HG03378 (cell line): ENCODE measurements around the gene JMJD8.
"Not testable (repeated sequence)": the region's sequence is repeated elsewhere in the genome, so short reads cannot be mapped to it uniquely, and the experiment has no call there.

ENCODE experiments used
- ATAC-seq: cut with Tn5 transposase; IDR thresholded peaks from one replicate; pipeline ENCODE4 v1.9.1; 2021; ENCODE audit warnings: mild to moderate bottlenecking, moderate library complexity; ENCODE audit not compliant: unreplicated experiment

The JMJD8 gene

DNA sequence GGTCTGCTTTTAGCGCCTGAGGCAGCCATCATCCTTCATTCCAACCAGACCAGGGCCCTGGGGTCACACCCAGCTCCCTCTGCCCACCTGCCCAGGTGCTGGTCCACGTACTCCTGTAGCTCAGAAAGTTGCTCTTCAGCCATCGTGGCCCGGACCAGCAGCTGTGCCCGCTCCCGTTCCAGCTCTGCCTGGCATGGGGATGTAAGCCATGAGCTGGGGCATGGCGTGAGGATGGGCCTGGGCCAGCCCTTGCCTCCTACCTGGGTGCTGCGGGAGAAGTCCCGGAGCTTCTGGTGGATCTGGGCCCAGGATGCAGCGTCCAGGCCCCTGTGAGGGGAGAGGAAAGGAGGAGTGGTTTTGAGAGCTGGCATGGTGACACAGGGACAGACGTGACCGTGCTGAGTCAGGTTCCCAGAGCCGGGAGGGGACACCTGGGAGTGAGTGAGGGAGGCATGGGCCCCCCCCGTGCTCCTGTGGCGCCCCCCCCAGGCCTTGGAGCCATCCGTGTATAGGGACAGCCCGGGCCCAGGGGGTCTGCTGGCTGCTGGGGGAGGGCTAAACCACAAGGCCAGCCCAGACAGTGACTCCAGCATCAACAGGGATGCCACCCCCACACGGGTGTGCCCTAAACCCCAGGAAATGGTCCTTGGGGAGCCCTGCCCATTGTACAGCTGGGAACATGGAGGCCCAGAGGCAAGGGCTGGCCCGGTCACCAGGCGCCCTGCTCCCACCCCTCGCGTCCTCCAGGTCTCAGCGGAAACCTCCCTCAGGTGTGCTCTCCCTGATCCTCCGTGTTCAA is 38.9 kb upstream of the JMJD8 start:
- ATAC-seq, result no peak

DNA sequence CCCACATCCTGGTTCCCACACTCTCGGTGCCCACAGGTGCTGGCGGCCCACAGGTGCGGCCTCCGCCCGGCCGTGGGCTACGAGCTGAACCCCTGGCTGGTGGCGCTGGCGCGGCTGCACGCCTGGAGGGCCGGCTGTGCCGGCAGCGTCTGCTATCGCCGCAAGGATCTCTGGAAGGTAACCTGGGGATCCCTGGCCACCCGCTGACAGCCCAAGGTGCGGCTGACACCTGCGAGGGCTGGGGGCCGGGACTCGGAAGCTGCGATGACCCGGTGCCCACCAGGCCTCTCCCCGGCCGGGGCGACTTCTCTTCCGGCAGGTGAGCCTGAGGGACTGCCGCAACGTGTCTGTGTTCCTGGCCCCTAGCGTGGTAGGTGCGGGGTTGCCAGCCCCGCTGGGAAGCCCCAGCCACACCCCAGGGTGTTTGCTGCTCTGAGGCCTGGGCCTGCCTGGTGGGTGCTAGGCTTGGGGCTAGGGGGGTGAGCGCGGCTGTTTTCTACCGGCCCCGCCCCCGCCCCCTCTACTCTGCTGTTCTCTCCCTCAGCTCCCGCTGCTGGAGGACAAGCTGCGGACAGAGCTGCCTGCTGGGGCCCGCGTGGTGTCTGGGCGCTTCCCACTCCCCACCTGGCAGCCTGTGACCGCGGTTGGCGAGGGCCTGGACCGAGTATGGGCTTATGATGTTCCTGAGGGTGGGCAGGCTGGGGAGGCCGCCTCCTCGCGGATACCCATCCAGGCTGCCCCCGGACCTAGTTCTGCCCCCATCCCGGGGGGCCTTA is 37.8 kb upstream of the JMJD8 start:
- ATAC-seq, result no peak

GRCh38 chr16:720990-721764 is 37.0 kb upstream of the JMJD8 start, which contains the start of gene ANTKMT:
Gene ANTKMT, plus strand, starts transcription at chr16:721146. Its CDS starts 129 bp downstream, at chr16:721275.
- peak; percentile 33 for ATAC-seq

- peak; percentile 3 for ATAC-seq
Measured at GRCh38 chr16:720447-720989, 36.4 kb upstream of the JMJD8 start.

DNA sequence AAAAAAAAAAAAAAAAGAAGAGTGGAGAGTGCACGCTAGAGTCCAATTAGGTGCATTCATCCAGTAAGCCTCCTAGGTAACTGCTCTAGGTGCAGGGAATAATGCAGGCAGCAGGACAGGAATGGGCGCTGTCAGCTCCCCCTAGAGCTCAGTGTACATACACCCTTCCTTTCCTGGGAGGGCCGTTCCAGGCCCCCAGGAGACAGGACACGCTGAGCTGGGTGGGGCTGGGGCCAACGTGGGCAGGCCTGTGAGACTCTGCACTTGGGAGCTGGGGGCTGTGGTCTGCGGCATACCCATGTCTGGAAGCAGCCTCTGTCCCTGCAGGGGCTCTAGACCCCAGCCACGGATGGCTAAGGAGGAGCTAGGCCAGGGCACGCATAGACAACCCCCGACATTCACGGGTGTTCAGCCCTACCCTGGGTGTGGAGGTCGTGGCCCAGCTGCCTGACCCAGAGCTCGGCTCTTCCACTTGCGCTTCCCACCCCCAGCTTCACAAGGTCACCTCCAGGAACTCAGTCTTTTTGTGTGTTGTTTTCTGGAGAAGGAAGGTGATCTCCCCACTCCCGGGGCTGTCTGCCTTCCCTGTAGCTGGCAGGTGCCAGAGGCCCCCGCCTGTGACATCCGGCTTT is 35.8 kb upstream of the JMJD8 start:
- no peak for ATAC-seq

GRCh38 chr16:718922-719321 is 34.8 kb upstream of the JMJD8 start:
- ATAC-seq, result no peak

GRCh38 chr16:718389-718788 is 34.3 kb upstream of the JMJD8 start:
- ATAC-seq, result no peak

DNA sequence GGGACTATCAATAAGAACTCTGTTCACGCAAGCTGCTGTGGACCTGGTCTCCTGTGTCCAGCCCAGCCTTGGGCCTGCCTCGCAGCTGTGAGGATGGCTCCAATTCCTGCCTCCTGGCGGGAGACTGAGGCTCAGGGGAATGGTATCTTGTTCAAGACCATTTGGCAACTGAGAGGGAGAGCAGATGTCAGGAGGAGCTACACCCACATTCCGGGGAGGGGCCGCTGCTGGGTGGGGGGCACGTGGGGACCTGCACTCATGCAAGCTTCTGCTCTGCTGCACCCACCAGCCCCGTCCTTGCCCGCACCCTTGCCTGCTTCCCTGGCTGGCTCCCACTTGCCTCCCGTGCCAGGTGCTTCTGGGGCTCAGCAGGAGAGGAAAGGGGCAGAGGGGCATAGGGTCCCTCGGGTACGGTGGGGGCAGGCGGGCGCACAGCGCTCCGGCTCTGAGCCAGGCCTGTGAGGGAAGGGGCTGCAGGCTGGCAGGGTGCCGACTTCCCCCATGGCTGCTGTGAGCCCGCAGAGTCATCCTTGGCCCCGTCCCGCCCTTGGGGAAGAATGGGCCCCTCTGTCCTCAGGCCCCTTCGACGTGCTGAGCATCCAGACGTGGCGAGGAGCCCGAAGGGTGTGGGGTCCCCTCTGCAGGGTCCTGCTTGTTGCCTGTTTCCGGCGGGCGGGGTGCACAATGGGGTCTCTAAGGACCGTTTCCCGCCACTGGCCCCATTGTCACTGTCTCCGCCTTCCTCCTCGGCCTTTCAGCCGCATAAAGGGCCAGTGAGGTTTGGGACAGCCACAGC is 33.5 kb upstream of the JMJD8 start:
- ATAC-seq, result no peak

DNA sequence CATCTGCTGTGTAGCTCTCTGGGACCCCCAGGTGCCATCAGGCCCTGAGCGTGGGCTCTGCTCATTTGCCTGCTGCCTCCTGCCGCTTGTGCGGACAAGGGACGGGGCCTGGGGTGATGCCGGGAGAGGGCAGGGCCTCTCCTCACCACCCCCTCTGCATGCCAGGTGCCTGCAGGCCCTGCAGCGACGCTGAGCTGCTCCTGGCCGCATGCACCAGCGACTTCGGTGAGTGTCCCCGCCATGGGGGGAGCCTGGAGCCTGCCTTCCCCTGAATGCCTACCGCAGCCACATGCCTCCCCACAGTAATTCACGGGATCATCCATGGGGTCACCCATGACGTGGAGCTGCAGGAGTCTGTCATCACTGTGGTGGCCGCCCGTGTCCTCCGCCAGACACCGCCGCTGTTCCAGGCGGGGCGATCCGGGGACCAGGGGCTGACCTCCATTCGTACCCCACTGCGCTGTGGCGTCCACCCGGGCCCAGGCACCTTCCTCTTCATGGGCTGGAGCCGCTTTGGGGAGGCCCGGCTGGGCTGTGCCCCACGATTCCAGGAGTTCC is 32.7 kb upstream of the JMJD8 start:
- no peak for ATAC-seq

GRCh38 chr16:716200-716568 is 32.0 kb upstream of the JMJD8 start:
- ATAC-seq, result no peak

DNA sequence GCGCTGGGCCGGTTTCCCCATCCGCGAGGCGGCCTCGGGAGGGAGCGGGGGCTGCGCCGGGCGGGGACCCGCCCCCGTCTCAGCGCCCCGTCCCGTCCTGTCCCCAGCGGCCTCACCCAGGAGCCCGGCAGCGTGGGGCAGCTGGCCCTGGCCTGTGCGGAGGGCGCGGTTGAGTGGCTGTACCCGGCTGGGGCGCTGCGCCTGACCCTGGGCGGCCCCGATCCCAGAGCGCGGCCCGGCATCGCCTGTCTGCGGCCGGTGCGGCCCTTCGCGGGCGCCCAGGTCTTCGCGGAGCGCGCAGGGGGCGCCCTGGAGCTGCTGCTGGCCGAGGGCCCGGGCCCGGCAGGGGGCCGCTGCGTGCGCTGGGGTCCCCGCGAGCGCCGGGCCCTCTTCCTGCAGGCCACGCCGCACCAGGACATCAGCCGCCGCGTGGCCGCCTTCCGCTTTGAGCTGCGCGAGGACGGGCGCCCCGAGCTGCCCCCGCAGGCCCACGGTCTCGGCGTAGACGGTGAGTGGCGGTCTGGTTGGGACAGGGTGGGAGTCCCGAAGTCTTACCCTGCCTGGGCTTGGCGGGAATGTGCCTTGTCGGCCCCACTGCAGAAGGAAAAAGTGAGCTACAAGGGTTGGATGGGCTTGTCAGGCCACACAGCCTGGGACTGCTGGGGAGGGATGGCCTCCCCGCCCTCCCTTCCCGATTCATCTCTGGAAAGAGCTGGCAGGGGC is 31.5 kb upstream of the JMJD8 start:
- no peak for ATAC-seq

GRCh38 chr16:714558-715476 is 30.7 kb upstream of the JMJD8 start, which contains the start of gene METRN:
Gene METRN, plus strand, starts transcription at chr16:715118. Its CDS starts 172 bp downstream, at chr16:715290.
- ATAC-seq, result no peak

GRCh38 chr16:714079-714478 is 29.9 kb upstream of the JMJD8 start:
- ATAC-seq, result no peak

DNA sequence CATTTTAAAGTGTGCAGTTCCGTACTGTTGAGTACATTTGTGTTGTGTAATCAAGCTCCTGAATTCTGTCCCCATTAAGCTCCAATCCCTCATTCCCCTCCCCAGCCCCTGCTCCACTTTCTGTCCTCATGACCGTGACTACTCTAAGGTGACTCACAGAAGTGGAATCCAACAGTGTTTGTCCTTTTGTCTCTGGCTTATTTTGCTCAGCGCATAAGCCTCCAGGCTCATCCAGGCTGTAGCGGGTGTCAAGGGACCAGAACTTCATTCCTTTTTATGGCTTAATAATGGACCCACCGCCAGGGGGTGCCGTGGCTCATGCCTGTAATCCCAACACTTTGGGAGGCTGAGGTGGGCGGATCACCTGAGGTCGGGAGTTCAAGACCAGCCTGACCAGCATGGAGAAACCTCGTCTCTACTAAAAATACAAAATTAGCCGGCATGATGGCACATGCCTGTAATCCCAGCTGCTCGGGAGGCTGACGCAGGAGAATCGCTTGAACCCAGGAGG is 28.7 kb upstream of the JMJD8 start:
- not testable (repeated sequence) for ATAC-seq

- no peak for ATAC-seq
Measured at GRCh38 chr16:711548-712320, 27.6 kb upstream of the JMJD8 start.

- ATAC-seq, result no peak
Measured at GRCh38 chr16:711084-711483, 26.9 kb upstream of the JMJD8 start.
